Mesendoderm (in vitro differentiated cells): Measurements from ENCODE around the gene PSME1.

ENCODE experiments used
- DNase-seq: peaks from one replicate; pipeline ENCODE4 v3.0.0; 2013
- H2AK5ac ChIP-seq: 2 replicates; pipeline ENCODE4 v1.6.1; 2013; ENCODE audit warnings: low read length, inconsistent platforms
- H2BK120ac ChIP-seq: 2 replicates; pipeline ENCODE4 v1.6.1; 2013; ENCODE audit warnings: low read depth, mild to moderate bottlenecking, low read length, moderate library complexity, mixed read lengths
- H2BK15ac ChIP-seq: replicated peaks from 2 replicates; pipeline ENCODE4 v1.6.1; 2013; ENCODE audit warnings: low read depth, mild to moderate bottlenecking, moderate library complexity
- H2BK5ac ChIP-seq: 2 replicates; pipeline ENCODE4 v1.6.1; 2013; ENCODE audit warnings: low read length, inconsistent platforms
- H3K18ac ChIP-seq: 2 replicates; pipeline ENCODE4 v1.6.1; 2013; ENCODE audit warnings: mild to moderate bottlenecking, low read length, mixed read lengths
- H3K23ac ChIP-seq: one replicate; pipeline ENCODE4 v1.6.1; 2013; ENCODE audit warnings: low read length
- H3K27ac ChIP-seq: 2 replicates; pipeline ENCODE4 v1.5.1; 2013; ENCODE audit warnings: low read depth, mild to moderate bottlenecking, inconsistent platforms, low read length, moderate library complexity
- H3K27me3 ChIP-seq: 2 replicates; pipeline ENCODE4 v1.6.1; 2013; ENCODE audit warnings: low read length, control low read depth, mild to moderate bottlenecking, inconsistent platforms; ENCODE audit not compliant: insufficient read depth, poor library complexity
- H3K36me3 ChIP-seq: 2 replicates; pipeline ENCODE4 v1.6.1; 2013; ENCODE audit warnings: low read length, inconsistent platforms; ENCODE audit not compliant: control insufficient read depth, insufficient read depth
- H3K4ac ChIP-seq: one replicate; pipeline ENCODE4 v1.6.1; 2013; ENCODE audit warnings: low read depth, mild to moderate bottlenecking, low read length, moderate library complexity
- H3K4me1 ChIP-seq: 2 replicates; pipeline ENCODE4 v1.6.1; 2013; ENCODE audit warnings: low read depth, low read length, inconsistent platforms; ENCODE audit not compliant: control insufficient read depth
- H3K4me2 ChIP-seq: 2 replicates; pipeline ENCODE4 v1.6.1; 2013; ENCODE audit warnings: low read length
- H3K4me3 ChIP-seq: 2 replicates; pipeline ENCODE4 v1.5.1; 2013; ENCODE audit warnings: mild to moderate bottlenecking, low read length
- H3K56ac ChIP-seq: one replicate; pipeline ENCODE4 v1.6.1; 2013; ENCODE audit warnings: low read length
- H3K79me1 ChIP-seq: 2 replicates; pipeline ENCODE4 v1.6.1; 2013; ENCODE audit warnings: low read length, inconsistent platforms
- H3K79me2 ChIP-seq: 2 replicates; pipeline ENCODE4 v1.6.1; 2013; ENCODE audit warnings: mild to moderate bottlenecking, low read length; ENCODE audit not compliant: control insufficient read depth, insufficient read depth
- H3K9ac ChIP-seq: 2 replicates; pipeline ENCODE4 v1.6.1; 2013; ENCODE audit warnings: low read length, inconsistent platforms
- H4K5ac ChIP-seq: one replicate; pipeline ENCODE4 v1.6.1; 2013; ENCODE audit warnings: low read length
- H4K8ac ChIP-seq: one replicate; pipeline ENCODE4 v1.6.1; 2013; ENCODE audit warnings: low read depth, mild to moderate bottlenecking, control low read depth, low read length, moderate library complexity
- WGBS: extraction: QIAGEN DNeasy Blood & Tissue Kit; methylation state at CpG from one replicate; pipeline ENCODE4 v1.1.7; 2013; ENCODE audit warnings: low lambda C conversion rate, missing lambda C conversion rate; ENCODE audit not compliant: insufficient coverage; ENCODE audit errors: extremely low coverage; 5-methylcytosine and 5-hydroxymethylcytosine counted together

Gene PSME1

DNA sequence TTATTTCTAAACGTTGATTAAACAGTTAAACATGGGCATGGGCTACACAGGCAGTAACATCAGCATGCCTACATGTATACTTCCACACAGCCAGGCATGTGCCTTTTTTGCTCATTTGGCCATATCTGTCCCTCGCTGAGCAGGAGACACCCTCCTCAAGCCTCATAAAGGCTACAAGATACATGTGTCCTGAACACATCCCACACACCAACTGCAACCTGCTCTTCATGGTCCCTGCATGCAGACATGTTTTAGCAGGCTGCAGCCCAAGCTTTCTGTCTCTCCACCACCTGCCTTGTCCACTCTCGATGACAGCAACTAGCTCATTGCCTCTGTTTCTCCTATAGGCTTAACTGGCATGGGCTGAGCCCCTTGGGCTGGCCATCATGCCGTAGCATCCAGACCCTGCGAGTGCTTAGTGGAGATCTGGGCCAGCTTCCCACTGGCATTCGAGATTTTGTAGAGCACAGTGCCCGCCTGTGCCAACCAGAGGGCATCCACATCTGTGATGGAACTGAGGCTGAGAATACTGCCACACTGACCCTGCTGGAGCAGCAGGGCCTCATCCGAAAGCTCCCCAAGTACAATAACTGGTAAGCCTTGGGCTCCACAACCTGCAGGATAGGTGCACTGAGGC lies 39.3 kb upstream of the PSME1 start:
- H3K4me3 ChIP-seq, result no peak overlapping the region
- WGBS, result no CpG with 5 or more reads among the region's 8 CpGs
- peaks cover 16% of the 10 kb centered on the region for H3K79me1 ChIP-seq
- no peak overlapping the region for H3K27ac ChIP-seq
- peaks cover 10% of the 10 kb centered on the region for H3K79me2 ChIP-seq
- H3K4me1 ChIP-seq, result peaks cover 7% of the 10 kb centered on the region
- H2BK15ac ChIP-seq, result no peak overlapping the region
- no peak overlapping the region for H3K4ac ChIP-seq
- H3K4me2 ChIP-seq, result no peak overlapping the region
- H2AK5ac ChIP-seq, result no peak overlapping the region
- H2BK5ac ChIP-seq, result no peak overlapping the region
- H3K18ac ChIP-seq, result no peak overlapping the region
- no peak overlapping the region for H4K5ac ChIP-seq
- no peak for DNase-seq
- no peak overlapping the region for H3K23ac ChIP-seq
- H2BK120ac ChIP-seq, result no peak overlapping the region
- no peaks in the 10 kb centered on the region for H3K27me3 ChIP-seq
- peaks cover 12% of the 10 kb centered on the region for H3K36me3 ChIP-seq
- H3K56ac ChIP-seq, result no peak overlapping the region
- H4K8ac ChIP-seq, result no peak overlapping the region
- no peak overlapping the region for H3K9ac ChIP-seq

DNA sequence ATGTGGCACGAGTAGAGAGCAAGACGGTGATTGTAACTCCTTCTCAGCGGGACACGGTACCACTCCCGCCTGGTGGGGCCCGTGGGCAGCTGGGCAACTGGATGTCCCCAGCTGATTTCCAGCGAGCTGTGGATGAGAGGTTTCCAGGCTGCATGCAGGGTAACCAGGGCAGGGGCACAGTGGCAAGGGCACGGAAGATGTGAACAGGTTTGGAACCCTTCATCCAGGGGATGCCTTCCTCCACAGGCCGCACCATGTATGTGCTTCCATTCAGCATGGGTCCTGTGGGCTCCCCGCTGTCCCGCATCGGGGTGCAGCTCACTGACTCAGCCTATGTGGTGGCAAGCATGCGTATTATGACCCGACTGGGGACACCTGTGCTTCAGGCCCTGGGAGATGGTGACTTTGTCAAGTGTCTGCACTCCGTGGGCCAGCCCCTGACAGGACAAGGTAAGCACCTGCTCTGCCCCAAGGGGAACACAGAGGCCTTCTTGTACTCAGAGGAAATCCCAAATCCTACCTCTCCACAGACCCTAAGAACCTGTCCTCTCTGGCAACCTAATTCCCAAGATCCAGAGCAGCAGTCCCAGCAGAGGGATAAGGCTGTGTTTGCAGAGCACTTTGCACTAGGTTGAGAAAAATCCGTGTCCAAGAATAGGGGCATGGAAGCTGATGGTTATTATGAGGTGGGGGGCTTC lies 37.6 kb upstream of the PSME1 start:
- Histone ChIP-seq H3K23ac (no peak overlapping the region), H3K4me1 (peaks cover 7% of the 10 kb centered on the region), H3K36me3 (peaks cover 15% of the 10 kb centered on the region), H3K56ac (no peak overlapping the region), H2BK5ac (no peak overlapping the region), H4K8ac (no peak overlapping the region), H3K4me2 (no peak overlapping the region), H3K4ac (no peak overlapping the region), H3K27me3 (no peaks in the 10 kb centered on the region), H2BK120ac (no peak overlapping the region), H3K79me2 (peaks cover 10% of the 10 kb centered on the region), H4K5ac (no peak overlapping the region), H3K9ac (no peak overlapping the region), H3K4me3 (no peak overlapping the region), H3K79me1 (peaks cover 16% of the 10 kb centered on the region), H3K18ac (no peak overlapping the region), H2AK5ac (no peak overlapping the region), H3K27ac (no peak overlapping the region), H2BK15ac (no peak overlapping the region)
- DNase-seq, result no peak
- no CpG with 5 or more reads among the region's 16 CpGs for WGBS

DNA sequence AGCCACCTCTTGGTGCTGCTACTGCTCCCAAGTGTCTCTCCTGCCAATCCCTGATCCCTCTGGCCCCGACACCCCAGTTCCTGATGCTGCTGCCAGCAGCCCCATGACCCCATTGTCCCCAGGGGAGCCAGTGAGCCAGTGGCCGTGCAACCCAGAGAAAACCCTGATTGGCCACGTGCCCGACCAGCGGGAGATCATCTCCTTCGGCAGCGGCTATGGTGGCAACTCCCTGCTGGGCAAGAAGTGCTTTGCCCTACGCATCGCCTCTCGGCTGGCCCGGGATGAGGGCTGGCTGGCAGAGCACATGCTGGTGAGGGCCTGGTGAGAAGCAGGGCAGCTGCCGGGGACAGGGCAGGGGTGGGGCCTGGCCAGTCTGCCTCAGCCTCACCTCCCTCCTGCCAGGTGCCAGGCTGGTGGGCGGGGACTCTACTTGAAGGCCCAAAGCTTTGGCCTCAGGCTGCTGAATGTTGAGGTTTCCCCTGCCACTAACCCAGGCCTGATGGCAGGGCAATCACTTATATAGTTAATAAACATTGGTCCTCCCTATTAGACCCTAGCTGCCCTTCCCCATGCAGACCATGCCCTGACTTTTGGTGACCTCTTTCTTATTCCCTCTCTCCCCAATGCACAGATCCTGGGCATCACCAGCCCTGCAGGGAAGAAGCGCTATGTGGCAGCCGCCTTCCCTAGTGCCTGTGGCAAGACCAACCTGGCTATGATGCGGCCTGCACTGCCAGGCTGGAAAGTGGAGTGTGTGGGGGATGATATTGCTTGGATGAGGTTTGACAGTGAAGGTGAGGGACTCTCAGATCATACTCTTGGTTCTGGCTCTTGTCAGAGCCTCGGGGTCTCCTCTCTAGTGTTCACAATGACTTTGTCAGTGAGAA lies 36.8 kb upstream of the PSME1 start:
- no peak overlapping the region for H3K4me3 ChIP-seq
- H2BK120ac ChIP-seq, result no peak overlapping the region
- no peak overlapping the region for H3K9ac ChIP-seq
- peaks cover 18% of the 10 kb centered on the region for H3K36me3 ChIP-seq
- peaks cover 10% of the 10 kb centered on the region for H3K79me2 ChIP-seq
- H3K4me2 ChIP-seq, result no peak overlapping the region
- no peak overlapping the region for H4K8ac ChIP-seq
- H3K4ac ChIP-seq, result no peak overlapping the region
- no peak for DNase-seq
- WGBS, result no CpG with 5 or more reads among the region's 17 CpGs
- H2AK5ac ChIP-seq, result no peak overlapping the region
- H2BK15ac ChIP-seq, result no peak overlapping the region
- H2BK5ac ChIP-seq, result no peak overlapping the region
- H3K56ac ChIP-seq, result no peak overlapping the region
- H3K18ac ChIP-seq, result no peak overlapping the region
- no peak overlapping the region for H3K27ac ChIP-seq
- H3K27me3 ChIP-seq, result no peaks in the 10 kb centered on the region
- no peak overlapping the region for H4K5ac ChIP-seq
- H3K79me1 ChIP-seq, result peaks cover 16% of the 10 kb centered on the region
- no peak overlapping the region for H3K23ac ChIP-seq
- H3K4me1 ChIP-seq, result peaks cover 4% of the 10 kb centered on the region

DNA sequence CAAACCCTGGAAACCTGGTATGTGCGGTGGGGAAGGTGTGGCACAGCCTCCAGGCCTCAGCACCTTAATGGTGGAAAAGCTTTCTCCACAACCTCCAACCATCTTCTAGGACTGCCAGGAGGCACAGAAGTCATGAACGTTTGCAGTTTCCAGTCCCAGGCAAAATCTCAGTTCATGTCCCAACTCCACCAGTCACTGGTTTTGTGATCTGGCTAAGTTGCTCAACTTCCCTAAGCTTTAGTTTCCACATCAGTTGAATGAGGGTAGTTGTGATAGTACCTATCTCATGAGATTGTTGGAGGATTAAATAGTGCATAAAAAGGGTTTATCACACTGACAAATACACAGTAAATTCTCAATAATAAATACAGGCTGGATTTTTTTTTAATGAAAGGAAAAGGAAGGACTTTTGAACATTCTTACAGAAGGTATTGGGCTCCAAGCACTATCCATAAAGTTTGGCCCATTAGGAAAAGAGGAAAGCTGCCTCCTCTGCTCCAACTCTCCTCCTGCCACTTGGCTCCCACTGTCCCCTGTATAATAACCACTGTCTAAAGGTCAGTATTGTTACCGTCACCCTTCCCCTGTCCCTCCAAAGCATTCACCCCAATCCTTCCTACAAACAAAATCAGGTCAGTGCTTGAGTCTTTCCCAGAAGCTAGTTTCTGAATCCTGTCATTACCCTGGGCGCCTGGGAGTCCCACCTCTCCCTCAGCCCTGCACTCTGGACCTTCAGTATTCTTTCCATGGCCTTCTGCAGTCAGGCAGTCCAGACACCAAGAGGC lies 35.6 kb upstream of the PSME1 start:
- no peak for DNase-seq
- WGBS, result no CpG with 5 or more reads among the region's 4 CpGs
- Histone ChIP-seq H3K27me3 (no peaks in the 10 kb centered on the region), H3K9ac (no peak overlapping the region), H3K4me1 (peaks cover 4% of the 10 kb centered on the region), H4K8ac (no peak overlapping the region), H2BK120ac (no peak overlapping the region), H2BK5ac (no peak overlapping the region), H2BK15ac (no peak overlapping the region), H3K4me3 (no peak overlapping the region), H3K23ac (no peak overlapping the region), H3K79me2 (no peaks in the 10 kb centered on the region), H2AK5ac (no peak overlapping the region), H3K79me1 (peaks cover 10% of the 10 kb centered on the region), H3K4ac (no peak overlapping the region), H3K18ac (no peak overlapping the region), H3K4me2 (no peak overlapping the region), H3K36me3 (peaks cover 18% of the 10 kb centered on the region), H3K56ac (no peak overlapping the region), H3K27ac (no peak overlapping the region), H4K5ac (no peak overlapping the region)

DNA sequence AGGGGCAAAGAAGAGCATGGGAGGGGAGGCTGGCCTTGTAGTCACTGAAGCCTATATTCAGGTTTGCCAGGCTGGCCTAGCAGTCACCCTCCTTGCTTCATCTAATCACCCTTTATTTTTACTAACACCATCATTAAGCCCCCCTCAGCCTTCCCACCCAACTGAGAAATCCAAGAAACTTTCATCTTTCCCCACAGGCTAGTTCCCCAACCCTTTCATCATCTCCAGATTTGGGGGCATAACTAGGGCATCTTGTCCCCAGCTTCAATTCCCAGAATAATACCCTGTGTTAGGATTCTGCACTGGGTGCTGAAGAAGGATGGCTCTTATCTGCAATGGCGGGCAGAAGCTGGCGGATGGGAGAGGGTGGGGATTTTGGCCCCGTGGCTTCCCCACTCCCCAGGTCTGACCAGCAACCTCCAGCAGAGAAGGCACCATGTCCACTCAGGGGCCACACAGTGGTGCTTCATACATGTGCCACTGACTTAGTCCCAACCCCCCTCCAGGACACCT lies 35.0 kb upstream of the PSME1 start:
- Histone ChIP-seq H2AK5ac (no peak overlapping the region), H3K79me1 (peaks cover 7% of the 10 kb centered on the region), H3K23ac (no peak overlapping the region), H3K9ac (no peak overlapping the region), H3K27me3 (no peaks in the 10 kb centered on the region), H3K18ac (no peak overlapping the region), H3K4me2 (no peak overlapping the region), H3K27ac (no peak overlapping the region), H4K8ac (no peak overlapping the region), H2BK5ac (no peak overlapping the region), H3K4me1 (no peaks in the 10 kb centered on the region), H3K4me3 (no peak overlapping the region), H4K5ac (no peak overlapping the region), H3K4ac (no peak overlapping the region), H2BK120ac (no peak overlapping the region), H3K56ac (no peak overlapping the region), H3K79me2 (no peaks in the 10 kb centered on the region), H3K36me3 (peaks cover 18% of the 10 kb centered on the region), H2BK15ac (no peak overlapping the region)
- DNase-seq, result no peak
- no CpG with 5 or more reads among the region's 3 CpGs for WGBS
